GM21360 (cell line): ENCODE measurements around the gene ABTB2.
"Not testable (repeated sequence)": the region's sequence is repeated elsewhere in the genome, so short reads cannot be mapped to it uniquely, and the experiment has no call there.

ENCODE experiments used
- ATAC-seq: cut with Tn5 transposase; IDR thresholded peaks from one replicate; pipeline ENCODE4 v1.9.1; 2021; ENCODE audit warnings: mild to moderate bottlenecking, moderate library complexity; ENCODE audit not compliant: unreplicated experiment

Gene ABTB2

DNA sequence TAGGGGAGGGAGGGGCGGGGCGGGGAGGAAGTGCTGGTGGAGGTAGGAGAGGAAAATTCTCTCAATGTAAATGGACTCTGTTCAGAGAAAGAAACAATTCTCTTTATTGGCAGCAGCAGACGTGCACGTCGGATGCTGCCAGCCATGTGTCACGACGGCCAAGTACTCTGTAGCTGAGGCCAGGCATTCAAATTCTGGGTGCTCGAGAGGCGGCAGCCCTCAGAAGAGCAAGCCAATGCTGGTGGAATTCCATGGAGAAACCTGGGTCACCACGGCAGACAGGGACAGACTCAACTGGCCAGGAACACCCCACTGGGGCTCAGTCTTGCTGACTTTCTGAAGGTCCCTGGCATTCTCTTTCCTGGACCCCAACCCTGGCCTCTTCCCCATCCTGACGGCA lies 90.8 kb downstream of the ABTB2 start:
- ATAC-seq: no peak

DNA sequence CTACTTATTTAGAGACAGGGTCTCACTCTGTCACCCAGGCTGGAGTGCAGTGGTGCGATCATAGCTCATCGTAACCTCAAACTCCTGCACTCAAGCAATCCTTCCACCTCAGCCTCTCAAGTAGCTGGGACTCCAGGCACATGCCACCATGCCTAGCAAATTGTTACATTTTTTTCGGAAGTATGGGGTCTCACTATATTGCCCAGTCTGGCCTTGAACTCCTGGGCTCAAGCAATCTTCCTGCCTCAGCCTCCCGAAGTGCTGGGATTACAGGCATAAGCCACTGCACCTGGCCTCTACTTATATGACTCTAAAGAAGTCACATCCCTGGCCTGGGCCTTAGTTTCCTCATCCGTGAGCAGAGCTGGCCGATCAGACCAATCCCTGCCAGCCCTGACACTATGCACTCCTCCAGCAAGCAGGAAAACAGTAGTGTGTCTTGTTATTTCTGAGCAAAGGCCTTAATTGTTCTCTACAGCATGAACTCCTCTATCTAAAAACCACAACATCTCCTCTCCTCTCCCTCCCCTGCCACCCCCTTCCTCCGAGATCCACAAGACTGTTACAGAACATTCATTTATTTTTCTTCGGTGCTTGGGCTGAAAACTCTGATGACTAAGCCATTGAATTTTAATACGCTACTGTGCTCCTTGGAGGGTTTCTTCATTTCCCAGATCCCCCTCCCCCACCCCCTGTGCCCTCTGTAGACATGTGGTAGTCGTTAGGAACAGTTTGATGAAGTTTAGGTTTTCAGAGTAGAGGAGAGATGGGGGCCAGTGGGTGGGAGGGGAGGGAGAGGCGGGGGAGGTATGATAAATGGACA lies 91.5 kb downstream of the ABTB2 start:
- no peak for ATAC-seq

GRCh38 chr11:34264303-34265110 lies 93.3 kb downstream of the ABTB2 start:
- ATAC-seq: no peak

DNA sequence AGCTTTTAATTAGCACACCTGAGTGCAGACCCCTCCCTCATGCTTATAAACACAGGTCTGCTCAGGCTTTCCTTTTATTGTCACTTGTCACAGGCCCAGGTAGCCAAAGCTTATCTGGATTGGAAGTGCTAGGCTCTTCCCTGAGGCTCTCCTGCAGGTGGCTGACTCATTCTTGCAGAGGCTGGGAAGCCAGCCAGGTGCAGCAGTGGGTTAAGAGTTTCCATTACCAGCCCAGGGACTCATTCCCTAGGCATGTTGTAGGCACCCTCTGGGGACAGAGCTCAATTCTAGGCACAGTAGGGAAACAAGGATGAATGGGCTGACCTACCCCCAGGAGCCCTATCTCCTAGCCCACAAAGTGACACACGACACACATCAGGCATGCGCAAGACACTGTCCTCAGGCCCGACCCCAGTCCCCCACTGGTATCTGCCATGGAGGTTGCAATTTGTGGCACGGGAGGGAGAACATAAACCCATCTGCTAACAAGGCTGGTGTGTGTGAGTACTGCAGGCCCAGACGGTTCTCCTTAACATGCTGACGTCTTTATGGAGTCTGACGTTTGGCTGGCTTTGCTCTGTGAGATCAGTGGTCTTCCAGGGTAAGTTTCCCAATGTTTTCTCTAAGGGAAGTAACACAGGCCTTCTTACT lies 94.2 kb downstream of the ABTB2 start:
- no peak for ATAC-seq

DNA sequence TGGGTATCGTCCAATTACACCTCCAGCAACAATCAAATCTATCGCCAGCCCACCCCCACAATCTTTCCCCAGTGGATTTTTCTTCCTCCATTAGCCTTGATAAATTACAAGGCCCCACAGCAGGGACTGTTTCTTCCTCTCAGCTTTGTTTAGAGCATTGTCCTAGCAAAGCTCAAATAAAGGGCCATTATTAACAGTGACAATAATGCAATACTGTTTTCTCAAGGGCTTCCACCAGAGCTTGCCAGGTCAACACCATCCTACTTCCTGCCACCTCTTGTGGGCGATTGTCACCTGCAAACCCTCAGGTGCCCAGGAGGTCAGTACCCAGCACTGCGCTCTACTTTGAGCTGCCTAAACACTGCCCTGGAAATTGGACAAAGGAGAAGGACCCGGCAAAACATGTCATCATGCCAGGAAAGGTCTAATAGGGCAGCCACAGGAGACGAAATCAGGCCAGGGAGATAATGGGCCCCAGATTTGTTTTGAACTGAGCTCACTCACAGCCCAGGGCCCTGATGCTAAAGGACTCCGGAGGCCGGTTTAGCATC lies 95.2 kb downstream of the ABTB2 start:
- ATAC-seq: no peak

- no peak for ATAC-seq
These were observed 96.0 kb downstream of the ABTB2 start for GRCh38 chr11:34261820-34262219.

- ATAC-seq: no peak
These were observed 96.7 kb downstream of the ABTB2 start for GRCh38 chr11:34261095-34261494.

DNA sequence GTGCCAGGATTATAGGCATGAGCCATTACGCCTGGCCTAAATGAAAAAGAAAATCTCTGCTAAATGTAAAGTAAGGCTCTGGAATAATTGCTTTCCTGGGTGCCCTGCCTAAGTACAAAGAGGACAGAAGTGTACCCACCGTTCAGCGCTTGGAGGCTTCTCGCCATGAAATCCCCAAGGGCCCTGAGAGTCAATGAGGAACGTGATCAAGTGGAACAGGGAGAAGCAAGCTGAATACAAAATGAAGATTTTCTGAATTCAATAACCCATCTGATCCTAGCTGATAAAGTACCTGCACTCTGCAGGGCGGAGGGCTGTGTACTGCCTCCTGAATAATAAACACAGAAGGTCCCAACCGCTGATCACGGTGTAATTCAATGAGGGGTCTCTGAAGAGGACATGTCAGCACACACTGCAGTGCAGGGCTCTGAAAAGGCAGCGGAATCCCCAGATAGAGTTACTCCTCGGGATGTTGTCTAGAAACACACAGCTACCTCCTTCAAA lies 97.7 kb downstream of the ABTB2 start:
- ATAC-seq: no peak

GRCh38 chr11:34259087-34259486 lies 98.7 kb downstream of the ABTB2 start:
- no peak for ATAC-seq

DNA sequence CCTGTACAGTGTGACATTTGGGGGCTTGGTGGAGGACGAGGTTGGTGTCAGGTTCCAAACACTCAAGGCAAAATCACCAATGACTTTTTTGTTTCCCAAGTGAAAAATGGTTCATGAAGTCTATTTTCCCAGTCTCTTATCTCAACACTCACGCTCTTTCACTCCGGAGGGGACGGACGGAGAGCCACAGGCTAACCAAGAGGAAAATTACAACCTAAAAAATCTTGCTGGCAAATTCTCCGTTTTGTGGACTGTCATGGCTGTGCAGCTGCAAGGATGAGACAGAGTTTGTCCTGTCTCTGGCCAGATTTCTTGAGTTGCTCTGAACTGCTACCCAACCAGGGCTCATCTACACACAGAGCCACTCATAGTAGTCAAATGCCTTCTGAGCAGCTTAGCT lies 101.2 kb downstream of the ABTB2 start:
- ATAC-seq: no peak

GRCh38 chr11:34256150-34256549 lies 101.7 kb downstream of the ABTB2 start:
- ATAC-seq: no peak

DNA sequence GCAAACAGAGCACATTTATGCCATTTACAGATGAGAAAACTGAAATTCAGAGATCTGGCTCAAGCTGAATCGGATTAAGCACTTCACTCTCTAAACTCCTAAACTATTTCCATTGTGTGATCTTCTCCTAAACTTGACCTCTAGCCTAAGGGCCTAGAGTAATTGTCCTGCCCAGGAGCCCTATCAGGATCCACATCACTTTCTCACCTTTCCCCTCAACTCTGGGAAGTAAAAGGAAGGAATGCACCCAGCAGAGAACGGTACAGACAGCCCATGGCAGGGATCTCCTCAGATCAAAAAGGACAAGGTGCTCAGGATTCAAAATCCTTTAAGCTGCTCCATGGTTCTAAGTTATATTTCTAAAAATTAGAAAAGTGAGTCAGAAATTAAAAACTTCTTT lies 102.7 kb downstream of the ABTB2 start:
- no peak for ATAC-seq

DNA sequence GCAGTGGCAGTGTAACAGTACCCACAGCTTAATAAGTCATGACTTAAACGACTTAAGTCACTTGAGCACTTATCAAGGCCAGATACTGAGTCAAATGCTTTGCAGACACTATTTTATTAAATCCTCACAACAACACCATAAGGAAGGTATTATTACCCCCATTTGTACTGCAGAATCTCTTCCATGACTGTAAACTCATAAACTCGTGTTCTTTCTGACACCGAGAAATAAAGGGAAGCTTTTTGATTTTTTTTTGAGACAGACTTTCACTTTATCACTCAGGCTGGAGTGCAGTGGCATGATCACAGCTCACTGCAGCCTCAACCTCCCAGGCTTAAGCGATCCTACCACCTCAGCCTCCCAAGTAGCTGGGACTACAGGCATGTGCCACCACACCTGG lies 103.8 kb downstream of the ABTB2 start:
- ATAC-seq: no peak

- no peak for ATAC-seq
These were observed 105.2 kb downstream of the ABTB2 start for GRCh38 chr11:34252651-34253050.

GRCh38 chr11:34252015-34252414 lies 105.8 kb downstream of the ABTB2 start:
- ATAC-seq: no peak

DNA sequence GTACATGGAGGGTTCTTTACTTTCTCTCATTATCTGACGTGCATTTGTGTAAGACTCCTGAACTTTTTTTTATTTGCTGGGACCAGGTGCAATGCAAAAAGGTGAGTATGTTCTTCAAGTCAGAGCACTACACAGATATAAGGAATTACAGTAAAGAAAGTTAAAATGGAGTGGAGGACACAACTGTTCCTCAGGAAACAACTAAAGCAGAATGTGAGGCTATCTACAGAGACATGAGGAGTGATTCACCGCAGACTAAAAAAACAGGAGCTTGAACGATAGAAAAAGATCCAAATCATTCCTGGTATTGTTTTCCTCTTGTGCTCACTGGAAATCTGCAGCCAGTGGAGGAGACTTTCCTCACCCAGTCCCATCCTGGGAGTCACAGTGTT lies 106.2 kb downstream of the ABTB2 start:
- no peak for ATAC-seq

GRCh38 chr11:34250732-34251588 lies 106.8 kb downstream of the ABTB2 start:
- ATAC-seq: peak; percentile 84

DNA sequence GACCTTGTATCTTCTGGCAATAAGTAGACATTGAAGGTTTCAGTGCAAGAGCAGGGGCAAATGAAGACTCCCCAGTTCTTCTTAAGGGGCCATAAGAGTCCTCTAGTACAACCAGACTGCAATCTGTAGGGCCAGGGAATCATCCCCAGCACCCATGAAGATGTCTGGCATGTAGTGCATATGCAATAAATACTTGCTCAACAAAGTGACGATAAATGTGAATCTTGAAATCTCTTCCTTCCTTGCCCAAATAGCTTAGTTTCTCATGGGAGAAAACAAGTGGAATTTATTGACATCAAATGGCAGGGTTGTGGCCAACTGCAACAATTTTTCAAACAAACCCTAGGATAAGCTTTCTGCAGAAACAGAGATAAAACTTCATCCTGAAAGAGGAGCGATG lies 107.6 kb downstream of the ABTB2 start:
- ATAC-seq: no peak

DNA sequence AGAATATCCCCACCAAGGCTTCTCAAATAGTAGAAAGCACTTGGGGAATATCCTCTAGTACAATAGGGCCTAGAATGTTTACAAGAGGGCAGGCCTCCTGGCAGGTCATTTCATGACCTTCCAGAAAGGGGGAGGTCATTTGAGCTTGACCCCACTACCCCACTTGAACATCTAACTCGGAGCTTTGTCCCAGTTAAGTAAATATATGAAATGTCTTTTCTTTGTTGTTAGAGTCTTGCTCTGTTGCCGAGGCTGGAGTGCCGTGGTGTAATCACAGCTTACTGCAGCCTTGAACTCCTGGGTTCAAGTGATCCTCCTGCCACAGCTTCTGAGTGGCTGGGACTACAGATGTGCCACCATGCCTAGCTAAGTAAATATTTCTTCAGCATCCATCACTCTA lies 108.4 kb downstream of the ABTB2 start:
- ATAC-seq: no peak

- ATAC-seq: not testable (repeated sequence)
These were observed 111.3 kb downstream of the ABTB2 start for GRCh38 chr11:34246511-34246910.
